Thoracic aorta (tissue), 2 donors: Measurements from ENCODE around the gene AP3M1. TPM values are rescaled to one million over a fixed set of nuclear protein-coding genes. Genes with fewer than 3 reads are reported as not detected.
"Not testable (repeated sequence)": the region's sequence is repeated elsewhere in the genome, so short reads cannot be mapped to it uniquely, and the experiment has no call there.

Source experiments
- ATAC-seq: fragments of 150-250 bp; one replicate; pipeline ENCODE4 v1.8.0; 2017; ENCODE audit warnings: low read depth; ENCODE audit not compliant: insufficient number of reproducible peaks, low FRiP score
- DNase-seq: peaks from one replicate; pipeline ENCODE4 v3.0.0-alpha.2; 2020; ENCODE audit warnings: low spot score
- H3K27ac ChIP-seq, 2 donors: fragments of 200-600 bp; sonication (generic); 1 replicate in 1 of 2; 2 replicates in 1 of 2; pipeline ENCODE4 v1.5.1; 2016; ENCODE audit warnings: mild to moderate bottlenecking in 2 of 2, moderate library complexity in 2 of 2
- H3K27me3 ChIP-seq: fragments of 200-600 bp; sonication (generic); replicated peaks from 2 replicates; pipeline ENCODE4 v1.6.0; 2016; ENCODE audit warnings: mild to moderate bottlenecking; ENCODE audit not compliant: insufficient read depth
- H3K36me3 ChIP-seq: fragments of 200-600 bp; sonication (generic); one replicate; pipeline ENCODE4 v1.5.1; 2016
- H3K4me1 ChIP-seq, 2 donors: fragments of 200-600 bp; sonication (generic); 1 replicate in 1 of 2; 2 replicates in 1 of 2; pipeline versions ENCODE4 v1.5.1 to v1.6.0; 2016; ENCODE audit warnings: low read depth in 2 of 2, mild to moderate bottlenecking in 1 of 2; ENCODE audit not compliant: control insufficient read depth in 1 of 2
- H3K4me3 ChIP-seq: fragments of 200-600 bp; sonication (generic); 2 replicates; pipeline ENCODE4 v1.5.1; 2016; ENCODE audit warnings: mild to moderate bottlenecking
- H3K9me3 ChIP-seq: fragments of 200-600 bp; sonication (generic); 2 replicates; pipeline ENCODE4 v1.5.1; 2016
- CTCF ChIP-seq: fragments of 200-600 bp; sonication (generic); IDR thresholded peaks from one replicate; pipeline ENCODE4 v1.5.1; 2019; ENCODE audit warnings: antibody characterized with exemption
- total RNA-seq, 2 donors: library from RNA; depleted of rRNA; stranded (reverse); fragments of >200 nt; gene quantifications; one replicate each; pipeline versions ENCODE4 v1.1.0 to v1.2.3, GENCODE V29; 2016

AP3M1 gene
- total RNA-seq, 2 donors from 2014 or later: 22.7 to 29.3 TPM

GRCh38 chr10:74189999-74190421 is 39.4 kb upstream of the AP3M1 start:
- no peak for ATAC-seq
- Histone ChIP-seq H3K4me1 (peaks cover 10 to 24% of the 10 kb centered on the region in 2 donors), H3K4me3 (peak overlapping the region; percentile 46), H3K27ac (peak overlapping the region; percentile 65 to 70), H3K36me3 (no peaks in the 10 kb centered on the region), H3K27me3 (no peaks in the 10 kb centered on the region), H3K9me3 (no peaks in the 10 kb centered on the region)
- no peak for TF ChIP-seq CTCF
- no peak for DNase-seq

GRCh38 chr10:74188617-74189016 is 38.0 kb upstream of the AP3M1 start:
- H3K36me3 ChIP-seq, DNase-seq, H3K27ac ChIP-seq, ATAC-seq, H3K4me3 ChIP-seq, H3K27me3 ChIP-seq, H3K9me3 ChIP-seq: not testable (repeated sequence)
- H3K4me1 ChIP-seq: peaks cover 10 to 17% of the 10 kb centered on the region in 2 donors

DNA sequence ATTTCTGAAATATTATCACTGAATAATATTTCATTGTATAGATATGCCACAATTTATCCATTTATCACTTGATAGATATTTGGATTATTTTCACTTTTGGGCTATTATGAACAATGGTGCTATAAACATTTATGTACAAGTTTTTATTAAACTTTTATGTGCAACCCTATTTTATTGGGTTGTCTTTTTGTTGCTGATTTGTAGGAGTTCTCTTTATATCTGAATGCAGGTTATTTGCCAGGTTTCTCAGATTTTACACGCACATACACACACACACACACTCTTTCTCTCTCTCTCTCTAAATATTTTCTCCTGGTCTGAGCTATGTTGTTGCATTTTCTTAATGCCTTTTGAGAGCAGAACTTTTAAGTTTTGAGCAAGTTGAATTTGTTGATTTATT is 36.6 kb upstream of the AP3M1 start:
- no peak for ATAC-seq

DNA sequence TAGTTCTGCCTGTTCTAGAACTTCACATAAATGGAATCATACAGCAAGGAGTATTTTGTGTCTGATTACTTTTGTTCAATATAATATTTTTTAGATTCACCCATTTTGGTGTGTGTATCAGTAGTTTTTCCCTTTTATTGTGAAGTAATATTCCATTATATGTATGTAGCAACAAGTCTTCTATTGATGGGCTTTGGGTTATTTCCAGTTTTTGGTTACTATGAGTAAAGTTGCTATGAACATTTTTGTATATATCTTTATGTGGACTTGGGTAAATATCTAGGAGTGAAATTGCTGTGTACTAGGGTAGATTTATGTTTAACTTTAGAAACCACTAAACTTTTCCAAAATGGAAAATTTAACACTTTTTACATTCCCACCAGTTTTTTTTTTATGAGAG is 36.0 kb upstream of the AP3M1 start:
- Histone ChIP-seq H3K27ac (no peak overlapping the region), H3K9me3 (no peaks in the 10 kb centered on the region), H3K27me3 (no peaks in the 10 kb centered on the region), H3K4me1 (peaks cover 10 to 17% of the 10 kb centered on the region in 2 donors), H3K36me3 (no peaks in the 10 kb centered on the region), H3K4me3 (no peak overlapping the region)
- ATAC-seq (no peak), DNase-seq (no peak)
- TF ChIP-seq CTCF: no peak

More for the DNA sequence above, 36.6 kb upstream of the AP3M1 start:
- DNase-seq: no peak
- H3K9me3 ChIP-seq: no peaks in the 10 kb centered on the region
- peaks cover 10 to 17% of the 10 kb centered on the region in 2 donors for H3K4me1 ChIP-seq
- no peak overlapping the region for H3K4me3 ChIP-seq
- H3K27me3 ChIP-seq: no peaks in the 10 kb centered on the region
- H3K27ac ChIP-seq: no peak overlapping the region
- TF ChIP-seq CTCF: no peak
- H3K36me3 ChIP-seq: no peaks in the 10 kb centered on the region

DNA sequence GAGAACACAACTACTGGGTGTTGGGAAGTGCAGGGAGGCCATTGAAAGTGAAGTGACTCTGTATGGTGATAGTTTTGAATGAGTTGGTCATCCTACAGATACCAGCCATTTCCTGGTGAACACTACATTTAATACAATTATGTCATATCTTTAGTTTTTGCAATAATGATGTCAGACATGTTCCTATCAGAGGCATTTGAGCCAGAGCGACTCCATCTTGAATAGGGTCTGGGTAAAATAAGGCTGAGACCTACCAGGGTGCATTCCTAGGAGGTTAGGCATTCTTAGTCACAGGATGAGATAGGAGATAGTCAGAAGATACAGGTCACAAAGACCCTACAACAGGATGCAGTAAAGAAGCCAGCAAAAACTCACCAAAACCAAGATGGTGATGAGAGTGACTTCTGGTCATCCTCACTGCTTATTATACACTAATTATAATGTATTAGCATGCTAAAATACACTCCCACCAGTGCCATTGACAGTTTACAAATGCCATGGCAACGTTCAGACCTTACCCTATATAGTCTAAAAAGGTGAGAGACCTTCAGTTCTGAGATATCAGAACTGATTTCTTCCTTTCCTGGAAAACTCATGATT is 28.6 kb upstream of the AP3M1 start:
- no peaks in the 10 kb centered on the region for H3K27me3 ChIP-seq
- H3K9me3 ChIP-seq: no peaks in the 10 kb centered on the region
- ATAC-seq (no peak), DNase-seq (no peak)
- H3K4me1 ChIP-seq: peaks cover 0 to 13% of the 10 kb centered on the region in 2 donors
- no peak overlapping the region for H3K27ac ChIP-seq
- no peaks in the 10 kb centered on the region for H3K36me3 ChIP-seq
- no peak for TF ChIP-seq CTCF
- H3K4me3 ChIP-seq: no peak overlapping the region
